ELF-1 (cell line): ENCODE data around the gene IFITM2.

Experiments used
- DNase-seq: peaks from one replicate; pipeline ENCODE4 v3.0.0-alpha.2; 2016; ENCODE audit warnings: low read depth, low spot score

The IFITM2 gene

DNA sequence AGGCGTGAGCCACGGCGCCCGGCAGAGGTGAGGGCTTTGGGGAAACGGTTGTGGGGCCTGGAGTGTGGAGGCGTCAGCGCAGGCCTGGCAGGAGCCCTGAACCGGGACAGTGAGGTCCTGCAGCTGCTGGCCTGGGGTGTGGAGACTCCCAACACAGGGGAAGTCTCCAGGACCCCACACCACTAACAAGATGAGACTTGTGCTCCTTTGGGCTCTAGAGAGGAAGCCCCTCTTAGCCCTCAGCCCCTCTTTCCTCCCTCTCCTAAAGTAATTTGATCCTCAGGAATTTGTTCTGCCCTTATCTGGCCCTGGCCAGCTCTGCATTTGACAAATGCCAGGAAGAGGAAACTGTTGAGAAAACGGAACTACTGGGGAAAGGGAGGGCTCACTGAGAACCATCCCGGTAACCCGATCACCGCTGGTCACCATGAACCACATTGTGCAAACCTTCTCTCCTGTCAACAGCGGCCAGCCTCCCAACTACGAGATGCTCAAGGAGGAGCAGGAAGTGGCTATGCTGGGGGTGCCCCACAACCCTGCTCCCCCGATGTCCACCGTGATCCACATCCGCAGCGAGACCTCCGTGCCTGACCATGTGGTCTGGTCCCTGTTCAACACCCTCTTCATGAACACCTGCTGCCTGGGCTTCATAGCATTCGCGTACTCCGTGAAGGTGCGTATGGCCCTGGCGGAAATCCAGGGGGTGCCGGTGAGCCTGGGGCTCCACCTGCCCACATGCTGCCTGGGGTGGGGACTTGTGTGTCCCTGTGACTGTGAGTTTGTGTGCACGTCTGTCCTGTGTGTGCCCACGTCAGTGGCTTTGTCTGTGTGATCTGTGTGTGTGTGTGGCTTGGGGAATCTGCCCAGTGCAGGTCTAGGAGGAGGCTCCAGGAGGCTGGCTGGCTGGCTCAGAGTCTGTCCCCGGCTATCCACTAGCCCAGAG, at the start of gene IFITM2:
IFITM2 (plus strand) TSS at position 51 of the 943 bp plus-strand sequence; CDS start at position 428, 377 bp downstream.
- peak; percentile 87 for DNase-seq

DNA sequence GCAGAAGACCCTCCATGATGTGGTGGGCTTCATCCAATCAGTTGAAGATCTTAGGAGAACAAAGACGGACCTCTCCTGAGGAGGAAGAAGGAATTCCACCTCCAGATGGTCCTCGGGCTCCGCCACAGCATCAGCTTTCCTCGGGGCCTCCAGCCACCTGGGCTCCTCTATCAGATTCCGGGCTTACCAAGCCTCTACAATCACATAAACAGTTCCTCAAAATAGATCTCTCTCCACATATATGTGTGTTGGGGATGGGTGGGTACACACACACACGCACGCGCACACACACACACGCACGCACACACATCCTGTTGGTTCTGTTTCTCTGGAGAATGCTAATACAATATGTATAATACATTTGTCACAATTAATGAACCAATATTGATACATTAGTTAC, 48.2 kb upstream of the IFITM2 start:
- no peak for DNase-seq

DNA sequence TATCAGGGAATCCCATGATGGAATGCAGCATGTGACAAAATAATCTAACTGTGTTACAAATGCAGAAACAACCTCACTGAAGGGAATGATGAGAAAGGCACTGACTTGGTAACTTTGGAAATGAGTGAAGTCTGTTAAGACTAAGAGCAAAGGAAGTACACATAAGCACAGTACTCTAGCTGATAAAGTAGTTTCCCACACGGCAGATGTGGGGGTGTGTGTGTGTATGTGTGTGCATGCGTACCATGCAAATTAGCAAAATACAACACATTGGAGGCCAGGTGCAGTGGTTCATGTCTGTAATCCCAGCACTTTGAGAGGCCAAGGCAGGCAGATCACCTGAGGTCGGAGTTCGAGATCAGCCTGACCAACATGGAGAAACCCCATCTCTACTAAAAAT, 46.0 kb upstream of the IFITM2 start:
- no peak for DNase-seq

DNA sequence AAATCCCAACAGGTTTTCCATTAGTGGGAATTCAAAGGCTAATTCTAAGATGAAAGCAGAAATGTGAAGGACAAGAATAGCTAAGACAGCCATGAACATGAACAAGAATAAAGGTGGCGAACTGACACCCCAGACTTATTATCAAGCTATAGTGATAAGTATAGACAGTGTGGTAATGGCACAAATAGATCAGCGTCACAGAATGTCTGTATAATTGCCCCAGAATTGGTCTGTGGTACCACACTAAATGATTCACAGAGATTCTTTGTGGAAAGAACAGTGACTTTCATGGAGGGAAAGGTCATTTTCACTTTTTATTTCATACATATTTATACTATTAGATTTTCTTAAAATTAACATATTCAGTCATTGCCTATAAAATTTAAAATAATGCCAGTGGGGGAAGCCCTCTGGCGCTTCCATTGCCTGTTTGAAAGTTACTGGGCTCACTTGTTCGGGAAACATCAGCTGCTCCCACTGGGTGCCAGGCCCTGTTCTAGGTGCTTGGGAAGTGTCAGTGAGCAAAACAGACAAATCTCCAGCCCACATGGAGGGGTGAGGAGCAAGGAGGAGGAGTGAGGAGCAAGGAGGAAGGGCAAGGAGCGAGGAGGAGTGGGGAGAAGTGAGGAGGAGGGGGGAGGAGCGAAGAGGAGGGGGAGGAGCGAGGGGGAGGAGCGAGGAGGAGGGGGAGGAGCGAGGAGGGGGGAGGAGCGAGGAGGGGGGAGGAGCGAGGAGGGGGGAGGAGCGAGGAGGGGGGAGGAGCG, 40.8 kb upstream of the IFITM2 start:
- DNase-seq, result no peak

DNA sequence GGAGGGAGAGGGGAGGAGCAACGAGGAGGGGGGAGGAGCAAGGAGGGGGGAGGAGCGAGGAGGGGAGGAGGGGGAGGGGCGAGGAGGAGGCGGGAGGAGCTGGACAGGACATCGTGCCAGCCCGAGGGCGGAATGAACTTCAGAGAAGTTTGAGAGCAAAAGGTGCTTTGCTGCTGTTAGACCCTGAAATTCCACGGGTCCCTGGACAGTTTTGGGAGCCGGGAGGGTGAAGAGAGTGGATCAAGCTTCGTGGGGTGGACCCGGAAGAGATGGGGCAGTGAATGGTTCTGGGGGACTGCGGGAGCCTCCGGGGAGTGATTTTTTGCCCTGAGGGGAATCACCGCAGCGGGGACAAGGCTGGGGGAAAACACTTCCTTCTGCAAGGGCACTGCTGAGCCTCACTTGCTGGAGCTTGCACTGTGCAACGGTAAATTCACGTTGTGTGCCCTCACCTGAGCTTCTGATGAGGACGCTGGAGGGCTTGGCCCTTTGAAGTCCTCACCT, 40.1 kb upstream of the IFITM2 start:
- DNase-seq, result peak; percentile 40

DNA sequence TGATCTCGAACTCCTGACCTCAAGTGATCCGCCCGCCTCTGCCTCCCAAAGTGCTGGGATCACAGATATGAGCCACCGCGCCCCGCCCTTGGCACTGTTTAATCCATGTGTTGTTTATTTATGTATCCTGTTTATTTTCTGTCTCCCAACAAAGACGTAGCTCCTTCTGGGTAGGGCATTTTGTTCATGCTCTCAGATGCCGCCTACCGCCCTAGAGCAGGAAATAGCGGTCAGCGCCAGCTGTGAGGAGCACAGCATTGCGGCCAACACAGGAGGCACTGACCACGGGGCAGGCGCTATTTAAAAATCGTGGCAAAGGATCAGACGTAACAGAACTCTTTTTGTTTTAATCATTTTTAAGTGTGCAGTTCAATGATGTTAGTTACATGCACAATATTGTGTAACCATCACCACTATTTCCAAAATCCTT, 38.9 kb upstream of the IFITM2 start:
- DNase-seq, result peak; percentile 62

DNA sequence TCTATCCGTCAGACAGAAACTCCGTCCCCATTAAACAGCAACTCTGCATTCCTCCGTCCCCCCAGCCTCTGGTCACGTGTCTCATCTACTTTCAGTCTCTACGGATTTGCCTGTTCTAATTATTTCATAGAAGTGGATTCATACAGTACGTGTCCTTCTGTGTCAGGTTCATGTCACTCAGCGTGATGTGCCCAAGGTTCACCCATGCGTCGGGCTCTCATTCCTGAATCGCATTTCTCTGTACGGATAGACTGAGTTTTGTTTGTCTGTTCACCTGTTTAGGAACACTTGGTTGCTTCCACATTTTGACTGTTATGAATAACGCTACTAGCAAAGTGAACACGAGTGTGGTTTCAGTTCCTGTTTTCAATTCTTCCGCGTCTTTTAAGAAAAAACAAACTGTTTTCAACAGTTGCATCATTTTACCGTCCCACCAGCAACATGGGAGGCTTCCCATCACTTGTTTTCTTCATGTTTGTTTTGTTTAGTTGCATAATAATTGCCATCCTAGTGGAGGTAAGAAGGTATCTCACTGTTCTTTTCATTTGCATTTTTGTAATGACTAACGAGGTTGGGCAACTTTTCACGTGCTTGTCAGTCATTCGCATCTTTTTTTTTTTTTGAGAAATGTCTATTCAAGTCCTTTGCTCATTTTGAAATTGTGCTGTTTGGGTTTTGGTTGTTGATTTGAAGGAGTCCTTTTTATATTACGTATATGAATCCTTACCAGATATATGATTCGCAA, 38.3 kb upstream of the IFITM2 start:
- DNase-seq, result no peak

DNA sequence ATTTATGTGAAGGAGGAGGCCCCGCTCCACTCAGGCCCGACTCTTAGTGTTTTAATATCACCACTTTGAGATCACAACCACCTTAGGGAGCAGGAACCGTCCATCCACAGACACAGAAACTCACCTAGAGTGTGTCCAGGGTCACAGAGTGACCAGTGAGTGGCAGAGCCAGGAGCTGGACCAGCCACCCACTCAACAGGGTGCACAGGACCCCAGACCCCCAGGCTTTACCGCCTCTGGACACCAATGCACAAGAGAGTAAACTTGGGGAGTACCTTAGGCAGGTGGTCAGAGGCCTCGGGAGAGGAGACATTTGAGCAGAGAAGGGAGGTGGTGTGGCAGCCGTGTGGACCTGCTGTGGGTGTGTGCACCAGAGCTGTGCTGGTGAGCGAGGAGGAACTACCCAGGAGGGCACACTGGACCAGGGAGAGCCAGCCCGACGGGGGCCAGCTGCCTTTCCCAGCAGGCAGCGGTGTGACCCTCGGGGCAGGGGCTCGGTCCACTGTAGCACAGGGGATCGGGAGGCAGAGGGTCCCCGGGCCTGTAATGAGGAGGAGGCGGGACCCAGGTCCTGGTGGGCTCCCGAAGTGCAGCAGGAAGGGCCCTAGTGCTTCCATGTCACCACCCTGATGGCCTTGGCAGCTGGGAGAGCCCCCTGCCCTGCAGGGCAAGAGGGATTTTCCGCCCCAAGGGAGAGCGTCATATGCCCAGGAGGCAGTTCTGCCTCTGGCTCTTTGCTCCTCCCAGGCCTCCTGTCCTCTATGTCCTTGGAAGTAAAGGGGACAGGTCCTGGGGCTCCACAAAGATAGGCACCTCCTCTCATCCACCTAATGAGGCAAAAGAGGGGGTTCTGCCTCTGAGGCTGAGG, 36.9 kb upstream of the IFITM2 start:
- DNase-seq, result no peak

DNA sequence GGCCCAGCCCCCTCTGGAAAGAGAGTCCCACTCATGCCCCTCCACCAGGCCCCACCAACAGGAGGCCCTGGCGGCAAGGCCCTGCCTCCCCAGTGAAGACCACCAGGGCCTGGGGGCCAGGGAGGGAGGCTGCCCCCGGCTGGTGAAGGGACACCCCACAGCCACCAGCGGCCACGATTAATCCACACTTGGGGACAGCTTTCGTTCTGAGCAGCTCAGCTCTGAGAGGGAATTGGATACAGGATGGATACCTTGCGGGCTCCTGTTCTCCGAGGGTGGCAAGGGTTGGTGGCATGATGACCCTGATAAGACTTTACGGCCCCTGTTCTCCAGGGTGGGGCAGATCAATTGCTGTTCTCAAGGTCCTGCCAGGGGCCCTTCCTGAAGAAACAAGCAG, 36.3 kb upstream of the IFITM2 start:
- DNase-seq, result no peak

DNA sequence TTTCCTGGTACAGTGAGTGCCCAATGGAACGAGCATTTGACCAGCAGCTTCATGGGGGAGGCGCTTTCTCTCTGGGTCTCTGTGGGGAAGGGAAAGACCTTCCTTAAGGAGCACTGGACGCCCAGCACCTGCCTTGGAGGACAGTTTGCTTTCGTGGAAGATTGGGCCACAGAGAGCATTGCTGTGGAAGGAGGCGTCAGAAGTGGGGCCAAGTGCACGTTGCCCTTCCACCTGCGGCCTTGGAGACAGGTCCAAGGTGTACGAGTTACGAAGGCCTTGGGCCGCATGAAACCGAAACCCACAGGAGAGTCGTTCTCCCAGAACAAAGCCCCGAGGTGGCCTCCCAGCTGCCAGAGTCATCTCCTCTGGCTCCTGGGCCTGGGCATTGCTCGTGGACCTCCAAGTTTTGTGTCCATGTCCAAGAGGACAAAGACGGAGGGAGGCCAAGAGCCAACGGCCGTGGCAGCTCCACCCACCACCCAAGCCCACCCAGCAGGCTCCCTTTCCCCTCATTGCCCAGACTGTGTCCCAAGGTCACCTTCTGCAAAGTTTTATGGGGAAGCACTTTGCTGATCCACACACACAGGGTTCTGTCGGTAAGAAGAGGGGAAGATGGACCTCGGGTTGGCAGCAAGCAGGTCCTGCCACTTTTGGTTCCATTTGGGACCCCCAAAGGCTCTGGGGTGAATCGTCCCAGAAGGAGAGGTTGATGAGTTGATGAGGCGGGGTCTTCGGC, 35.3 kb upstream of the IFITM2 start:
- DNase-seq, result no peak

DNA sequence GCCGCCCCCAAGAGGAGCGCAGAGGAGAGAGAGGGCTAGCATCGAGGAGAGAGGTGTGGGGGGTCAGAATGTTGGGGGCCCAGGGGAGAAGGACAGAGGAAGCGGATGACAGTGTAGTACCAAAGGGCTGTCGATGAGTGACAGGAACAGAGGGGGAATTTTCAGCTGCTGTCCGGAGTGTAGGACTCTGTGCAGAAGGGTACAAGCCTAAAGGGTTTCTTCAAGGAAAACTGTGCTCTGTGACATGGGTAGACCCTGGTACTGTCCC, 34.8 kb upstream of the IFITM2 start:
- no peak for DNase-seq

DNA sequence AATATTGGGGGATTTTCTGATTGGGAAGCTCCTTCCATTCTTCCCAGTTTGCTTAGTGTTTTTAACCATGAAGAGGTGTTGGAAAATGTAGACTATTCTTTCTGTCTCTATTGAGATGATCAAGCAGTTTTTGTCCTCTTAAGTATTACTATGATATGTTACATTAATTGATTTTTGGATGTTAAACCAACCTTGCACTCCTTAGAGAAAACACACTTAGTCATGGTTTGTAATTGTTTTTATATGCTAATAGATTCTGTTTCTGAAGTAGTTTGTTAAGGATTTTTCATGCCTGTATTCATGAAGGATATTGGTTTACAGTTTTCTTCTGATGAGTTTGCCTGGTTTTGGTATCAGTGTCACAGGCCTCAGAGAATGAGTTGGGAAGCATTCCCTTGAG, 31.4 kb upstream of the IFITM2 start:
- DNase-seq, result no peak

DNA sequence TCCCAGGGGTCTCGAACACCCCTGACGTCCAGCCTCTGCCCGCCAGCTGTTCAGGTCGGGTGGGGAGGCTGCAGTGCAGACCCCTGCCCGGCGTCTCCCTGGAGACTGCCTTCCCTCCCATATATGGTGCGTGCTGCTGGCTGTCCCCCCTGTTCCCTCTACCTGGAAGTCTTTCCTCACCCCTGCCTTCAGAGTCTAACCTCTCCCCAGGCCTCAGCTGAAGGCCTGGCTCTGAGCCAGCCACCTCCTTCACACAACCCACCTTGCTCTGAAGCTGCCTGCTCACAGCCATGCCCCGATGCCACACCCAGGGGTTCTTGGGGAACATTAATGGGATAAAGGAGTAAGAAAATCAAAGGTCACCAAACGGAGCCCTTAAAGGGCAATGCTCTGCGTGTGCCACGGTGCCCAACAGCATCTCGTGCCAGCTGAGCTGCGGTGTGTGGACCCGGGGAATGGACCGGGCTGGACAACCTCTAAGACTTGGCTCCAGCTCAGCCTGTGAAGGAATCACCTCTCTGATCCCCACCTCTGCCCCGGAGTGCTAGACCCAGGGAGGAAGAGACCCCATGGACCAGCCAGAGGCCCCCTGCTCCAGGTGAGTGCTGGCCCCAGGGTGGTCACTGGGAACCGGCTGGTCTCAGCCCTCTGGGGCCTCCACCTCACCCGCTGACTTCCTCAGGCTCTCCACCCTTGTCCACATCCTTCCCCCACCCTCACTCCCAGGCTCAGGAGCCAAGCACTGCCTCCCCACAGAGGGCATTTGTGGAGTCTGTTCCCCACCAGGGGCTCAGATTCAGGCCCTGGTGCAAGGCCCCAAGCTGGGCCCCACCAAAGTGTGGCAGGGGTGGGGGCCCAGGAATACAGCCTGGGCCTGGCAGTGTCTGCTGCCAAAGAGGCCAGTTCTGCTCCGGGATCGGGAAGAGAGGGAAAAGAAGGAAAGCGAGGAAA, 29.3 kb upstream of the IFITM2 start, which contains the start of gene NLRP6:
NLRP6 (plus strand) TSS at position 407 of the 951 bp plus-strand sequence; CDS start at position 570, 163 bp downstream.
- DNase-seq, result no peak

DNA sequence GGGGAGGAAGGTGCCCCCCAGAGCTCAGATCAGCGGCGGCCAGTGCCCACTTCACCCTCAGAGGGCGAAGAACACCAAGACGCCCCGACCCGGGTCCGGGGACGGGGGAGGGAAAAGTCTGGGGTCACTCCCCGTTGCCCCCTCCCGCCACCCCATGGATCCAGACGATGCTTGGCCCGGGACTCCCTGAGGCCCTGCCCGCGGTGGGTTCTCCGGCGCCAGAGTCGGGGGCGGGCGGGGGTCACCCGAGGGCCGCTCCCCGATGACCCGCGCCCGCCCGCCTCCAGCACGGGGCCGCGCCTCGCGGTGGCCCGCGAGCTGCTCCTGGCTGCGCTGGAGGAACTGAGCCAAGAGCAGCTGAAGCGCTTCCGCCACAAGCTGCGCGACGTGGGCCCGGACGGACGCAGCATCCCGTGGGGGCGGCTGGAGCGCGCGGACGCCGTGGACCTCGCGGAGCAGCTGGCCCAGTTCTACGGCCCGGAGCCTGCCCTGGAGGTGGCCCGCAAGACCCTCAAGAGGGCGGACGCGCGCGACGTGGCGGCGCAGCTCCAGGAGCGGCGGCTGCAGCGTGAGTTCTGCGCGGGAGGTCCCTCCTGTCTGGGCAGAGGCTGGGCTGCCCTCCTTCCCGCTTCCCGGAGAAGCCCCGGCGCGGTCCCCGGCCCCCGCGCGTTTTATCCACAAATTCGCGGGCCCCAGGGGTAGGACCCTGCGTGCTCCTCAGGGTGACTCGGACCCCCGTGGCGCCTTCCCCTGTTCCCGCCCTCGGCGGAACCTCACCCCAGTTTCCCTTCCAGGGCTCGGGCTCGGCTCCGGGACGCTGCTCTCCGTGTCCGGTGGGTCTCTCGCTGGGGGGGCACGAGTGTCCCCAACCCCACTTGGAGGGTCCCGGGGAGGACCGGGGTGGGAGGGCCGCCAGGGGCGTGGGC, 28.3 kb upstream of the IFITM2 start:
- no peak for DNase-seq

DNA sequence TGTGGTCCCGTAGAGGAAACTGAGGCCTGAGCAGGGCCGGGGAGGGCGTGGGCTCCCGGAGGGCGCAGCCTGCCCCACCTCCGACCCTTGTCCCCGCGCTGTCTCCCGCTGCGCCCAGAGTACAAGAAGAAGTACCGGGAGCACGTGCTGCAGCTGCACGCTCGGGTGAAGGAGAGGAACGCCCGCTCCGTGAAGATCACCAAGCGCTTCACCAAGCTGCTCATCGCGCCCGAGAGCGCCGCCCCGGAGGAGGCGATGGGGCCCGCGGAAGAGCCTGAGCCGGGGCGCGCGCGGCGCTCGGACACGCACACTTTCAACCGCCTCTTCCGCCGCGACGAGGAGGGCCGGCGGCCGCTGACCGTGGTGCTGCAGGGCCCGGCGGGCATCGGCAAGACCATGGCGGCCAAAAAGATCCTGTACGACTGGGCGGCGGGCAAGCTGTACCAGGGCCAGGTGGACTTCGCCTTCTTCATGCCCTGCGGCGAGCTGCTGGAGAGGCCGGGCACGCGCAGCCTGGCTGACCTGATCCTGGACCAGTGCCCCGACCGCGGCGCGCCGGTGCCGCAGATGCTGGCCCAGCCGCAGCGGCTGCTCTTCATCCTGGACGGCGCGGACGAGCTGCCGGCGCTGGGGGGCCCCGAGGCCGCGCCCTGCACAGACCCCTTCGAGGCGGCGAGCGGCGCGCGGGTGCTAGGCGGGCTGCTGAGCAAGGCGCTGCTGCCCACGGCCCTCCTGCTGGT, 27.5 kb upstream of the IFITM2 start:
- DNase-seq, result peak; percentile 68

DNA sequence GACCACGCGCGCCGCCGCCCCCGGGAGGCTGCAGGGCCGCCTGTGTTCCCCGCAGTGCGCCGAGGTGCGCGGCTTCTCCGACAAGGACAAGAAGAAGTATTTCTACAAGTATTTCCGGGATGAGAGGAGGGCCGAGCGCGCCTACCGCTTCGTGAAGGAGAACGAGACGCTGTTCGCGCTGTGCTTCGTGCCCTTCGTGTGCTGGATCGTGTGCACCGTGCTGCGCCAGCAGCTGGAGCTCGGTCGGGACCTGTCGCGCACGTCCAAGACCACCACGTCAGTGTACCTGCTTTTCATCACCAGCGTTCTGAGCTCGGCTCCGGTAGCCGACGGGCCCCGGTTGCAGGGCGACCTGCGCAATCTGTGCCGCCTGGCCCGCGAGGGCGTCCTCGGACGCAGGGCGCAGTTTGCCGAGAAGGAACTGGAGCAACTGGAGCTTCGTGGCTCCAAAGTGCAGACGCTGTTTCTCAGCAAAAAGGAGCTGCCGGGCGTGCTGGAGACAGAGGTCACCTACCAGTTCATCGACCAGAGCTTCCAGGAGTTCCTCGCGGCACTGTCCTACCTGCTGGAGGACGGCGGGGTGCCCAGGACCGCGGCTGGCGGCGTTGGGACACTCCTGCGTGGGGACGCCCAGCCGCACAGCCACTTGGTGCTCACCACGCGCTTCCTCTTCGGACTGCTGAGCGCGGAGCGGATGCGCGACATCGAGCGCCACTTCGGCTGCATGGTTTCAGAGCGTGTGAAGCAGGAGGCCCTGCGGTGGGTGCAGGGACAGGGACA, 26.7 kb upstream of the IFITM2 start:
- no peak for DNase-seq
